HepG2 (cell line): ENCODE results near the gene IFT172. TPM values are rescaled to one million over a fixed set of nuclear protein-coding genes. Genes with fewer than 3 reads are reported as not detected.

Source experiments
- ATAC-seq: fragments of 200-7000 bp; cut with Tn5 transposase; 3 replicates; pipeline ENCODE4 v1.9.1; 2020; ENCODE audit warnings: mild to moderate bottlenecking, moderate library complexity
- BruUV-seq: library from RNA; stranded (reverse); fragments of 400-500 nt; replicated peaks from 2 replicates; lab custom pipeline; 2021; lab: Mats Ljungman, UMichigan
- CTCF ChIA-PET: fragments of 300-600 bp; formaldehyde crosslinking; extraction: SDS; loops from one replicate; lab custom pipeline; 2021; ENCODE audit warnings: low total read pairs, inconsistent platforms, low intra/inter-chr PET ratio; lab: Yijun Ruan, JAX
- POLR2A ChIA-PET: fragments of 350-600 bp; sonication (Branson Sonifier 250); formaldehyde crosslinking; loops from one replicate; lab custom pipeline; 2020; ENCODE audit warnings: antibody characterized with exemption, inconsistent platforms; lab: Yijun Ruan, JAX
- DNase-seq: peaks from one replicate; pipeline ENCODE4 v3.0.0-alpha.2; 2015; ENCODE audit warnings: low spot score
- FAIRE-seq: peaks from 3 replicates; lab custom pipeline; 2011; peaks lifted over from hg19 to GRCh38; lab: Jason Lieb, UNC
- H2AFZ ChIP-seq: one replicate; pipeline ENCODE4 v1.6.1; 2011; ENCODE audit warnings: low read length, inconsistent platforms
- H3K27ac ChIP-seq: fragments of 300-600 bp; 3 replicates; pipeline ENCODE4 v1.8.0; 2011; ENCODE audit warnings: mixed run types, mild to moderate bottlenecking, mixed read lengths, low read length, inconsistent platforms; ENCODE audit not compliant: insufficient read depth; ENCODE audit errors: extremely low read length
- H3K27me3 ChIP-seq, 2 experiments: fragments of 200-600 bp in 1 of 2; 2 replicates in 1 of 2; 3 replicates in 1 of 2; pipeline versions ENCODE4 v1.6.0 to v1.8.0; 2011; ENCODE audit warnings: low read length in 2 of 2, mild to moderate bottlenecking in 2 of 2, moderate library complexity in 2 of 2, inconsistent platforms in 1 of 2; ENCODE audit not compliant: insufficient read depth in 2 of 2, control insufficient read depth in 1 of 2
- H3K36me3 ChIP-seq, 2 experiments: fragments of 200-600 bp in 1 of 2; replicated peaks in 1 of 2; 2 replicates in 1 of 2; 3 replicates in 1 of 2; pipeline versions ENCODE4 v1.5.1 to v1.8.0; 2011; ENCODE audit warnings: low read length in 2 of 2, inconsistent platforms in 1 of 2; ENCODE audit not compliant: insufficient read depth in 2 of 2, control insufficient read depth in 1 of 2
- H3K4me1 ChIP-seq: 2 replicates; pipeline ENCODE4 v1.5.1; 2012; ENCODE audit warnings: low read length, inconsistent platforms; ENCODE audit not compliant: insufficient read depth
- H3K4me2 ChIP-seq: 2 replicates; pipeline ENCODE4 v1.6.0; 2011; ENCODE audit warnings: low read depth, low read length, inconsistent platforms
- H3K4me3 ChIP-seq, 3 experiments: fragments of 200-600 bp in 1 of 3; sonication (generic), shearing (Covaris generic) in 1 of 3; replicated peaks in 1 of 3; 2 replicates each; pipeline ENCODE4 v1.5.1; 2011 to 2016; ENCODE audit warnings: low read length in 3 of 3, inconsistent platforms in 2 of 3, low read depth in 2 of 3, mild to moderate bottlenecking in 2 of 3, control low read depth in 1 of 3, mixed read lengths in 1 of 3; ENCODE audit not compliant: insufficient read depth in 1 of 3
- H3K79me2 ChIP-seq: one replicate; pipeline ENCODE4 v1.6.1; 2011; ENCODE audit warnings: low read length, inconsistent platforms; ENCODE audit not compliant: insufficient read depth
- H3K9ac ChIP-seq: 2 replicates; pipeline ENCODE4 v1.6.0; 2011; ENCODE audit warnings: mild to moderate bottlenecking, low read depth, low read length, inconsistent platforms; ENCODE audit not compliant: insufficient read depth
- H3K9me3 ChIP-seq: 2 replicates; pipeline ENCODE4 v1.5.1; 2012; ENCODE audit warnings: mild to moderate bottlenecking, low read length
- H4K20me1 ChIP-seq: 2 replicates; pipeline ENCODE4 v1.6.0; 2011; ENCODE audit warnings: inconsistent platforms, mild to moderate bottlenecking, low read length, moderate library complexity; ENCODE audit not compliant: insufficient read depth
- ASH2L ChIP-seq: fragments of 300-600, 200-600 bp; sonication (generic); IDR thresholded peaks from 2 replicates; pipeline ENCODE4 v1.7.0; 2017; ENCODE audit warnings: low read depth, mild to moderate bottlenecking, moderate library complexity, mixed read lengths, low read length; ENCODE audit not compliant: insufficient read length
- BRF2 ChIP-seq: sonication (generic); formaldehyde crosslinking; IDR thresholded peaks from 2 replicates; pipeline ENCODE4 v1.8.1; 2022; ENCODE audit warnings: mild to moderate bottlenecking, missing genetic modification reagents
- CCDC6 ChIP-seq: sonication (generic); formaldehyde crosslinking; IDR thresholded peaks from 2 replicates; pipeline ENCODE4 v1.8.1; 2022; ENCODE audit warnings: mild to moderate bottlenecking, missing genetic modification reagents, moderate library complexity
- FOXP4 ChIP-seq: sonication (generic); formaldehyde crosslinking; IDR thresholded peaks from 2 replicates; pipeline ENCODE4 v1.4.0; 2020; ENCODE audit warnings: missing genetic modification reagents
- MEIS1 ChIP-seq: sonication (generic); formaldehyde crosslinking; IDR thresholded peaks from 2 replicates; pipeline ENCODE4 v1.9.0; 2021; ENCODE audit warnings: mild to moderate bottlenecking, missing genetic modification reagents, moderate library complexity, borderline replicate concordance
- PBX3 ChIP-seq: sonication (generic); formaldehyde crosslinking; IDR thresholded peaks from 2 replicates; pipeline ENCODE4 v1.8.1; 2023; ENCODE audit warnings: missing genetic modification reagents, inconsistent platforms, borderline replicate concordance
- PRDM15 ChIP-seq: sonication (generic); formaldehyde crosslinking; IDR thresholded peaks from 2 replicates; pipeline ENCODE4 v1.4.0; 2020; ENCODE audit warnings: missing genetic modification reagents
- RELA ChIP-seq: sonication (generic); formaldehyde crosslinking; IDR thresholded peaks from 2 replicates; pipeline ENCODE4 v1.4.0; 2020; ENCODE audit warnings: missing genetic modification reagents
- ZFP41 ChIP-seq: sonication (generic); formaldehyde crosslinking; IDR thresholded peaks from 2 replicates; pipeline ENCODE4 v1.4.0; 2020; ENCODE audit warnings: mild to moderate bottlenecking, missing genetic modification reagents, borderline replicate concordance
- ZNF136 ChIP-seq: sonication (generic); formaldehyde crosslinking; IDR thresholded peaks from 2 replicates; pipeline ENCODE4 v1.8.1; 2022; ENCODE audit warnings: low read depth, mild to moderate bottlenecking, moderate library complexity, missing genetic modification reagents
- ZNF296 ChIP-seq: sonication (generic); formaldehyde crosslinking; conservative IDR thresholded peaks from 2 replicates; pipeline ENCODE4 v1.5.0; 2020; ENCODE audit warnings: mild to moderate bottlenecking, missing genetic modification reagents
- ZSCAN30 ChIP-seq: sonication (generic); formaldehyde crosslinking; IDR thresholded peaks from 2 replicates; pipeline ENCODE4 v1.5.0; 2020; ENCODE audit warnings: mild to moderate bottlenecking, missing genetic modification reagents
- whole genome bisulfite sequencing: methylation state at CpG from one replicate; pipeline ENCODE4 v1.1.6; 2017; ENCODE audit warnings: low lambda C conversion rate; 5-methylcytosine and 5-hydroxymethylcytosine counted together
- in situ Hi-C: cut with HindIII; loops from 2 replicates; pipeline ENCODE4 v1.10.0; 2017; ENCODE audit warnings: low pct_unique_long_range_greater_than_20kb; ENCODE audit not compliant: extremely low pct_ligation_motif_present
- intact Hi-C: fragments of 100-400 bp; cut with micrococcal nuclease; formaldehyde crosslinking; loops from one replicate; pipeline ENCODE4 v1.10.0; 2022; ENCODE audit not compliant: unreplicated experiment
- polyA plus RNA-seq, 8 experiments: library from polyadenylated mRNA; depleted of rRNA in 3 of 8; stranded (reverse) in 7 of 8; unstranded in 1 of 8; fragments of >200 nt; fragmentation: Illumina TruSeq in 4 of 8; extraction: Trizol in 4 of 8; gene quantifications; 2 replicates each; pipeline versions ENCODE4 v1.2.1 to v1.2.3, GENCODE V29; 2011 to 2016; ENCODE audit warnings: low read depth in 4 of 8, missing spikeins in 1 of 8, mixed read lengths in 1 of 8; ENCODE audit not compliant: insufficient read depth in 1 of 8
- total RNA-seq, 5 experiments: library from RNA; depleted of rRNA; stranded (reverse); fragments of >200 nt; fragmentation: Illumina TruSeq; extraction: Trizol; gene quantifications; 2 replicates each; pipeline ENCODE4 v1.2.3, GENCODE V29; 2016; ENCODE audit warnings: low read depth in 1 of 5
- TF ChIP-seq, protein P1 (sequence below): sonication (generic); formaldehyde crosslinking; IDR thresholded peaks from 2 replicates; pipeline ENCODE4 v1.8.1; 2023; ENCODE audit warnings: mild to moderate bottlenecking, moderate library complexity, missing genetic modification reagents
- TF ChIP-seq, protein P2 (sequence below): IDR thresholded peaks from 2 replicates; pipeline ENCODE4 v1.6.1; 2016; ENCODE audit warnings: missing genetic modification reagents, missing compliant biosample characterization

Gene IFT172
- total and polyA plus RNA-seq, 2 of the 13 experiments (the other 11 are each of a cell fraction or from before 2014, with no cell fraction given) = 21.6 to 35.7 TPM

- H2AFZ ChIP-seq = peak overlapping the region; percentile 0
- no peaks in the 10 kb centered on the region for H3K27me3 ChIP-seq
- no TSS peak for BruUV-seq
- ChIA-PET POLR2A (interaction anchor here (0.9 to 1.2 kb wide), 2 partner anchors 10 to 86 kb away, joined by 3 to 4 read pairs; partner anchors contain the start of gene ZNF512), CTCF (no interaction called here)
- no peaks in the 10 kb centered on the region for H3K36me3 ChIP-seq
- no peaks in the 10 kb centered on the region for H3K79me2 ChIP-seq
- no peaks in the 10 kb centered on the region for H3K9me3 ChIP-seq
- no peaks in the 10 kb centered on the region for H4K20me1 ChIP-seq
- peak overlapping the region; percentile 74 for H3K9ac ChIP-seq
- ATAC-seq (no peak), FAIRE-seq (no peak), DNase-seq (no peak)
- H3K4me1 ChIP-seq = peaks cover 54% of the 10 kb centered on the region
- H3K27ac ChIP-seq = peak overlapping the region; percentile 86
- peak overlapping the region; percentile 95 for H3K4me2 ChIP-seq
- peak overlapping the region; percentile 81 to 85 (median 83) for H3K4me3 ChIP-seq
- 58% methylated on average over 4 of the region's 4 CpGs for WGBS
- intact Hi-C loops (loop anchor here (5.0 kb wide), 1 partner anchor 85 kb away; the partner anchor contains the start of gene ZNF512), in situ Hi-C loops (no loop called here)
- TF ChIP-seq FOXP4 (CRISPR knock-in tag) (no peak), PRDM15 (CRISPR knock-in tag) (no peak), ZSCAN30 (no peak), MEIS1 (peak; percentile 2; the same call in 1 of the 2 replicates), ZNF136 (no peak), PBX3 (CRISPR knock-in tag) (no peak), ZFP41 (no peak), ZNF296 (CRISPR knock-in tag) (0 out of 2 replicates have a peak, but pooled peaks have one; percentile 61), BRF2 (no peak), CCDC6 (CRISPR knock-in tag) (no peak), ASH2L (no peak), RELA (no peak)
- TF ChIP-seq, protein P1, sequence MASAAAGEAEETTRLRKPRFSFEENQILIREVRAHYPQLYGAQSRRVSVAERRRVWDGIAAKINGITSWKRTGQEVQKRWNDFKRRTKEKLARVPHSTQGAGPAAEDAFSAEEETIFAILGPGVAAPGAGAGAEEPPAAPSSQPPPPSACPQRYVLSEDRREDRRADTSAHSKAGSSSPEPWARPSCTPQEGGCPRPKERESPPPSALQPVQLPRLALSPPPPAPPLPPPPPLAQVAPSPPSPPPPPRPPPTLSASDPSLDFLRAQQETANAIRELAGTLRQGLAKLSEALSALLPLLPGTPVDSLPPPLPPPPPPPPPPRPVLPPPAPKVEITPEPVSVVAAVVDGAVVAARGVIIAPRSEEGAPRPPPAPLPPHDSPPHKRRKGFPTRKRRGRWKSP = 0 out of 2 replicates have a peak, but pooled peaks have one; percentile 1
- TF ChIP-seq, protein P2, sequence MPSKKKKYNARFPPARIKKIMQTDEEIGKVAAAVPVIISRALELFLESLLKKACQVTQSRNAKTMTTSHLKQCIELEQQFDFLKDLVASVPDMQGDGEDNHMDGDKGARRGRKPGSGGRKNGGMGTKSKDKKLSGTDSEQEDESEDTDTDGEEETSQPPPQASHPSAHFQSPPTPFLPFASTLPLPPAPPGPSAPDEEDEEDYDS (CRISPR knock-in tag) = no peak
Observed at GRCh38 chr2:27497288-27497627, 7.7 kb upstream of the IFT172 start.
